ENCODE results near the gene SGCD. TPM values are rescaled to one million over a fixed set of nuclear protein-coding genes. Genes with fewer than 3 reads are reported as not detected.

SGCD gene
- total and polyA plus RNA-seq, 9 of the 15 experiments (the other 6 are each of a cell fraction or from before 2014, with no cell fraction given), result not detected

GRCh38 chr5:156667616-156668015, 340.7 kb downstream of the SGCD start:
- no TSS peak for BruUV-seq (replicated peaks)

More at GRCh38 chr5:156667616-156668015, 340.7 kb downstream of the SGCD start:
- no peak for FAIRE-seq
- no peaks in the 10 kb centered on the region for H3K9me3 ChIP-seq (replicated peaks; ENCODE audit: control insufficient read depth, insufficient read depth, low read depth, low read length)
- H3K27ac ChIP-seq (ENCODE audit: extremely low read depth, low read depth, low read length), result no peak overlapping the region
- no peaks in the 10 kb centered on the region for H3K36me3 ChIP-seq (ENCODE audit: control insufficient read depth, insufficient read depth, low read length)
- in situ Hi-C loops (cut with MboI) (no loop called here), intact Hi-C loops (cut with micrococcal nuclease) (no loop called here)
- H3K27me3 ChIP-seq (ENCODE audit: control insufficient read depth in 2 of 2, insufficient read depth in 2 of 2, low read length in 2 of 2), result no peaks in the 10 kb centered on the region
- no peak overlapping the region for H2AFZ ChIP-seq (ENCODE audit: low read depth, low read length)
- ChIA-PET POLR2A (no interaction called here), CTCF (ENCODE audit: low intra/inter-chr PET ratio) (no interaction called here)
- no peak for ATAC-seq
- no peak overlapping the region for H3K4me3 ChIP-seq
- DNase-seq (ENCODE audit: extremely low read depth in 1 of 4, low spot score in 3 of 4), result no peak
- no peak for TF ChIP-seq NBN (IDR thresholded peaks at IDR 0.05; ENCODE audit: low read depth)
- TF ChIP-seq ZNF583 (CRISPR knock-in tag; IDR thresholded peaks at IDR 0.05), result no peak
- TF ChIP-seq ZNF79 (CRISPR knock-in tag; IDR thresholded peaks at IDR 0.05; ENCODE audit: low read depth), result no peak
- TF ChIP-seq HOXB6 (CRISPR knock-in tag; IDR thresholded peaks at IDR 0.05; ENCODE audit: borderline replicate concordance), result no peak
- TF ChIP-seq RBM34 (IDR thresholded peaks at IDR 0.05; ENCODE audit: borderline replicate concordance, insufficient read depth, low read length), result no peak
- TF ChIP-seq MYBL2 (IDR thresholded peaks at IDR 0.05; ENCODE audit: low read depth), result no peak
- no peak for TF ChIP-seq MYBL2 (CRISPR knock-in tag; IDR thresholded peaks at IDR 0.05; ENCODE audit: borderline replicate concordance)
- TF ChIP-seq ZNF75A (CRISPR knock-in tag; IDR thresholded peaks at IDR 0.05), result no peak
- TF ChIP-seq, protein P1, sequence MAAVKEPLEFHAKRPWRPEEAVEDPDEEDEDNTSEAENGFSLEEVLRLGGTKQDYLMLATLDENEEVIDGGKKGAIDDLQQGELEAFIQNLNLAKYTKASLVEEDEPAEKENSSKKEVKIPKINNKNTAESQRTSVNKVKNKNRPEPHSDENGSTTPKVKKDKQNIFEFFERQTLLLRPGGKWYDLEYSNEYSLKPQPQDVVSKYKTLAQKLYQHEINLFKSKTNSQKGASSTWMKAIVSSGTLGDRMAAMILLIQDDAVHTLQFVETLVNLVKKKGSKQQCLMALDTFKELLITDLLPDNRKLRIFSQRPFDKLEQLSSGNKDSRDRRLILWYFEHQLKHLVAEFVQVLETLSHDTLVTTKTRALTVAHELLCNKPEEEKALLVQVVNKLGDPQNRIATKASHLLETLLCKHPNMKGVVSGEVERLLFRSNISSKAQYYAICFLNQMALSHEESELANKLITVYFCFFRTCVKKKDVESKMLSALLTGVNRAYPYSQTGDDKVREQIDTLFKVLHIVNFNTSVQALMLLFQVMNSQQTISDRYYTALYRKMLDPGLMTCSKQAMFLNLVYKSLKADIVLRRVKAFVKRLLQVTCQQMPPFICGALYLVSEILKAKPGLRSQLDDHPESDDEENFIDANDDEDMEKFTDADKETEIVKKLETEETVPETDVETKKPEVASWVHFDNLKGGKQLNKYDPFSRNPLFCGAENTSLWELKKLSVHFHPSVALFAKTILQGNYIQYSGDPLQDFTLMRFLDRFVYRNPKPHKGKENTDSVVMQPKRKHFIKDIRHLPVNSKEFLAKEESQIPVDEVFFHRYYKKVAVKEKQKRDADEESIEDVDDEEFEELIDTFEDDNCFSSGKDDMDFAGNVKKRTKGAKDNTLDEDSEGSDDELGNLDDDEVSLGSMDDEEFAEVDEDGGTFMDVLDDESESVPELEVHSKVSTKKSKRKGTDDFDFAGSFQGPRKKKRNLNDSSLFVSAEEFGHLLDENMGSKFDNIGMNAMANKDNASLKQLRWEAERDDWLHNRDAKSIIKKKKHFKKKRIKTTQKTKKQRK (IDR thresholded peaks at IDR 0.05; ENCODE audit: borderline replicate concordance, low read depth, low read length), result no peak
- TF ChIP-seq BRD4 (IDR thresholded peaks at IDR 0.05), result no peak
- no peak for TF ChIP-seq PTTG1 (tag; IDR thresholded peaks at IDR 0.05; ENCODE audit: low read depth)
- TF ChIP-seq, protein P2, sequence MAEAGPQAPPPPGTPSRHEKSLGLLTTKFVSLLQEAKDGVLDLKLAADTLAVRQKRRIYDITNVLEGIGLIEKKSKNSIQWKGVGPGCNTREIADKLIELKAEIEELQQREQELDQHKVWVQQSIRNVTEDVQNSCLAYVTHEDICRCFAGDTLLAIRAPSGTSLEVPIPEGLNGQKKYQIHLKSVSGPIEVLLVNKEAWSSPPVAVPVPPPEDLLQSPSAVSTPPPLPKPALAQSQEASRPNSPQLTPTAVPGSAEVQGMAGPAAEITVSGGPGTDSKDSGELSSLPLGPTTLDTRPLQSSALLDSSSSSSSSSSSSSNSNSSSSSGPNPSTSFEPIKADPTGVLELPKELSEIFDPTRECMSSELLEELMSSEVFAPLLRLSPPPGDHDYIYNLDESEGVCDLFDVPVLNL (CRISPR knock-in tag; IDR thresholded peaks at IDR 0.05; ENCODE audit: low read depth), result no peak
- TF ChIP-seq POLR2G (IDR thresholded peaks at IDR 0.05; ENCODE audit: low read depth, low read length), result no peak
- WGBS (ENCODE audit: insufficient coverage, low coverage, missing lambda C conversion rate), result 0% methylated on average over 3 of the region's 3 CpGs
- no peaks in the 10 kb centered on the region for H3K4me1 ChIP-seq (replicated peaks in 1 of 2; ENCODE audit: control insufficient read depth in 2 of 2, insufficient read depth in 2 of 2, low read length in 2 of 2)
- no peaks in the 10 kb centered on the region for H4K20me1 ChIP-seq (replicated peaks; ENCODE audit: control insufficient read depth, insufficient read depth, low read length)
- H3K79me2 ChIP-seq (ENCODE audit: control insufficient read depth, insufficient read depth, low read length), result no peaks in the 10 kb centered on the region
- no peaks in the 10 kb centered on the region for H3K9me1 ChIP-seq (ENCODE audit: control insufficient read depth, insufficient read depth, low read length)
- no peak overlapping the region for H3K4me2 ChIP-seq (ENCODE audit: insufficient read depth, low read length)
- no peak overlapping the region for H3K9ac ChIP-seq (ENCODE audit: insufficient read depth in 1 of 2, low read depth in 2 of 2, low read length in 2 of 2)
